GM19238 (cell line): ENCODE data around the gene CTNNA3.
"Not testable (repeated sequence)": the region's sequence is repeated elsewhere in the genome, so short reads cannot be mapped to it uniquely, and the experiment has no call there.

Experiments
- DNase-seq: peaks from one replicate; pipeline ENCODE4 v3.0.0; 2011; ENCODE audit warnings: low spot score; ENCODE audit not compliant: insufficient read length

CTNNA3 gene

DNA sequence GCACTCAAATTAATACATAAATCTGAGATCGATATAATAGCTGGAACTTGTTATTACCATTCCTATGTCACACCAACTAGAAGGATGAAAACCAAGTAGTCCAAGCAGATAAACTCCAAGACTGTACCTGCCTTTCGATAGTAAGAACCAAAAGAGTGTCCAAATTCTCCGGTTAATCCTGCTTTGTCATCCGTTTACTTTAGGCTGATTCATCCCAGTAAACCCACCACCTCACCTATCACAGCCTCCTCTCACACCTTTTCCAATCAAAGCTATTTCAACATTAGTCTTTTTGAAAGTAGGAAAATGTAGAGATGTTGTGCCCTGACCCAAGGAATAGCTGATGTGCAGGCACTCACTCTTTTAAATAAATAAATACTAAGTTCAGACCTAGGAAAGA lies 177.2 kb downstream of the CTNNA3 start:
- no peak for DNase-seq

DNA sequence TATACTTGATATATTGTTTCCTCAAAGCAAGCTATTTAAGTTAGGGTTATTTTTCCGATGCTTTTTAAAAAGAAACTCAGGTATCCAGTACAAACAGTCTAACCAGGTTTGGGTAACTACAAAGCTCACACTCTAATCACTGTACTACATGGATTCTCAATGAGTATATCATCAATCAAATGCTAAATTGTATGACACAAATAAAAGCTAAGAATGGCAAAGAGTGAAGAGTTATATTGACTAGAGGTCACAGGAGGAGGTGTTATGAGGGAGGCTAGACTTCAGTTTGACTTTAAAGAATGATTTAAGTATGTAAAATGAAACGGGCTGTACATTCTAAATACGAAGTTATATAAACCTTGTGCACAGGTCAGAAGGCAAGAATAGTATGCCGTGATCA lies 178.0 kb downstream of the CTNNA3 start:
- no peak for DNase-seq

DNA sequence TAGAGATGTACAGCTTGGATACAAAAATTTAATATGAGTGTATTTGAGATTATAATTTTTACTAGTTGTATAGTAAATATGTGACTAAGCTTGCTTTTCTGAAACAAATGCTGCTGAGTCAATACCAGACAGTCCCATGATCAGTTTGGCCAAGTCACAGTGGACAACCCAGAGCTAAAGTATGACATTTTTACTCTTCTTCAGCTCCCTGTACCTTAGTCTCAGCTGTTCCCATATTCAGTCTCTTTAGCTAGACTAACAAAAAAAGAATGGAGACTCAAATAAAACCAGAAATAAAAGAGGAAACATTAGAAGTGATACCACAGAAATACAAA lies 189.3 kb downstream of the CTNNA3 start:
- no peak for DNase-seq

DNA sequence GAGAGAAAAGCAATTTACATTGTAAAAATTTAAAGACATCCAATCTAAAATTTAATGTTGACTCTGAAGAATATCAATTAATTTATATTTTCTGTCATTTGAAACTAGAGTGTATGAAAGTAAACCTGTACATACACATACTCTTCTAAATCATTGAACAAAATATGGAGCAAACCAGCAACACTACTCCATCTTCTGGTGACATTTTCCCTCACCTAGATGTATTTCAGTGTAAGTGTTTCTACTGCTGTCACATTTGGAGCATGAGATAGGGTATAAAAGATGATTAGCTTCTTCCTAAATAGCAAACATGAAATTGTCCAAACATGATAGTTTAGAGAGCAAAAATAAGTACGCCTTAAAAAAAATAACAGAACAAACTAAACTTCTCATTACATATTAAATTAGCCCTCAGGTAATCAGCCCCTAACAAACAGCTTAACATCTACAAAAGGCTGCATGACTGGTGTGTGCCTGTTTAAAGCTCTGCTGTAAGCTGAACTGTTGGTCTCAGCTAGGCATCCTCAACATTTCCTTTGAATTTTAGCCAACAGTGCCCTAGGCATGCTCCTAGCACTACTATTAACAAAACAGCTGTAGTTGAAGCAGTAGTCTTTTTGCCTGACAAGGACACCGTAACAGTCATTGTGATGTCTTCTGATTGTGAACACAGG lies 189.8 kb downstream of the CTNNA3 start:
- no peak for DNase-seq

DNA sequence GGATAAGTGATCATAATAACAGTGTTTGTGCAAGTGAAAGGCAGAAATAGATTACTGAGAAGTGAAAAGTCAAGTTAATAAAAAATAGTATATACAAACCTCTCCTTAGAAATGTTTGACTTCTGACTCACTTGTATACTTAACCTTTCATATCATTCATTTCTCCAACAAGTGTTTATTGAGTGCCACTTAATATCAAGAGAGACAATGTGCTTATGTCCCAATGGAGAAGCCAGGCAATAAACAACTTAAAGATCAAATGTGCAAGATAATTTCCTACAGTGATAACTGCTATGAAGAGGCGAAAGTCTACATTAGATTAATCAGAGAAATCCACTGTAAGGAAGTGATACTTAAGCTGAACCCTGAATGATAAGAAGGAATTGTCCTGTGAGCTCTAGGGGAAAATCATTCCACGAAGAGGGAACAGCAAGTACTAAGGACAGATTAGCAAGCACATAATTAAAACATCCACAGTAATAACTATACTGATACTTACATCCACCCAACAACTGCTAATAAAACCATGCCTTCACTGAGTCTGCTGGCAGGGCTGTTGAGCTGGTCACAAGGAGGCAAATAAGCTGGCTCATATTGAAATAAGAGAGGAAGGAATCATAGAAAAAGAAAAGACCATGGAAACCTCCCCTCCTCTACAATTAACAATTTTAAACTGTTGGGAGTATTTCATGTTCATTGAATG lies 203.5 kb downstream of the CTNNA3 start:
- DNase-seq: no peak

DNA sequence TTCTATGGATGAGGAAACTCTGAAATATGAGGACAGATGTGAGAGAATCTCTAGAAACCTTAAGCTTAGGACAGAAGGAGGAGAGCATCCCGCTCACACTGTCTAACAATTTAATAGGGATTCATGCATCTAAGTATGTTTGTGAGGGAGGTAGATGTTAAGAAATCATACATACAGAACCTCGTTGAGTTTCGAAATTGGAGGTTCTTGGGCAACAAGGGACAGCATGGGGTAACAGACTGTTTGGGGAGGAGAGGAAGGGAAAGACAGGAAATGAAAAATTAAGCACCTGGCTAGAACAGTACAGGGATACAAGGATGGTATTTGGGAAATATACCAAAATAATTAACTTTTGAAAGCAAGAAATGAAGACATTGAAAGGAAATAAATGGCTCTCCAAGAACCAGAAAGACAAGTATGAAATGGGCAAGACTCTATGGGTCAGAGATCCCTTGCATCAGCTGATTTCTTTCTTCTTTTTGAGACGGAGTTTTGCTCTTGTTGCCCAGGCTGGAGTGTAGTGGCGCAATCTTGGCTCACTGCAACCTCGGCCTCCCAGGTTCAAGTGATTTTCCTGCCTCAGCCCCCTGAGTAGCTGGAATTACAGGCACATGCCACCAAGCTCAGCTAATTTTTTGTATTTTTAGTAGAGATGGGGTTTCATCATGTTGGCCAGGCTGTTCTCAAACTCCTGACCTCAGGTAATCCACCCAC lies 207.9 kb downstream of the CTNNA3 start:
- no peak for DNase-seq

DNA sequence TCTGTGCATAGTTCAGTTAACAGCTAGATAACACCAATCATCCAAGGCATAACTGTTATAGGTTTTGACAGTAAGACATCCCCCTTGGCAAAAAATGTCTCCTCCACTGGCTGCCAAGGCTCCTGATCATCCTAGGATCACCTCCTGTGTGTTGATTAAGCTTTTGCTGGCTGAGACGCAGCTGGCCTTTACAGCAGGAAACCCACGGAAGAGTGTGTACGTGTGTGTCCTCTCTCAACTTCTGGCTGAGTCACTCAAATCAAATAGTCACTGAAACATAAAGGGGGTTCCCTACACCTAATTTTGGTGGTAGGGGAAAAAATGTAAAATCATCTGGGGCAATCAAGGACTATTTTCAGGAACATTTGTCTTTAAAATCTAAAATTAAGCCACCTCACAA lies 208.8 kb downstream of the CTNNA3 start:
- DNase-seq: no peak

DNA sequence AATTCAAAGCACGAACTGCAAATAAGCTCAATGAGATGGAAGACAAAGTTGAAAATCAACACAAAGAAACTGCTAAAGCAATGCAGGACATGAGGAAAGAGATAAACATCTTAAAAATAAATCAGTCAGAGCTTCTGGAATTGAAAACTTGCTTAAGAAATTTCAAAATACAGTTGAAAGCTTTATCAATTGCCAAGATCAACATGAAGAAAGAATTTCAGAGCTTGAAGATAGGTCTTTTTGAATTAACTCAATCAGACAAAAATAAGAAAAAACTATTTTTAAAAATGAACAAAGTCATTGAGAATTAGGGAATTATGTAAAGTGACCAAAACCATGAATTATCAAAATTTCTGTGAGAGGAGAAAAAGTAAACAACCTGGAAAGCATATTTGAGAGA lies 218.1 kb downstream of the CTNNA3 start:
- DNase-seq: no peak

DNA sequence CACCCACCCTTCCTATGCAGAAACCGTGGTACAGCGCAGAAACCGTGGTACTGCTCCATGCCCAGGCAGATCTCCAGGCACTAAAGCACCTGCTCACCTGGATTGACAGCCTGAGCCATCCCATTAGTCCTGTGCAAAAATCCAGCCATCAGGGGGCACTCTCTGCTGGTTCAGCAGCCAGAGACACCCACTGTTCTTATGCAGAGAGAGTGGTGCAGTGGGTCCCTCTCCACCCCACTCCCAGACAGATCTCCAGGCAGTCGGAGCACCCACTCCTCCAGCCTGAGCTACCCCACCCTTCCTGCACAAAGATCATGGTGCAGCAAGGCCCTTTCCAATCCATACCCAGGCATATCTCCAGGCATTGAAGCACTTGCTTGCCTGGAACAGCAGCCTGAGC lies 219.8 kb downstream of the CTNNA3 start:
- DNase-seq: no peak

DNA sequence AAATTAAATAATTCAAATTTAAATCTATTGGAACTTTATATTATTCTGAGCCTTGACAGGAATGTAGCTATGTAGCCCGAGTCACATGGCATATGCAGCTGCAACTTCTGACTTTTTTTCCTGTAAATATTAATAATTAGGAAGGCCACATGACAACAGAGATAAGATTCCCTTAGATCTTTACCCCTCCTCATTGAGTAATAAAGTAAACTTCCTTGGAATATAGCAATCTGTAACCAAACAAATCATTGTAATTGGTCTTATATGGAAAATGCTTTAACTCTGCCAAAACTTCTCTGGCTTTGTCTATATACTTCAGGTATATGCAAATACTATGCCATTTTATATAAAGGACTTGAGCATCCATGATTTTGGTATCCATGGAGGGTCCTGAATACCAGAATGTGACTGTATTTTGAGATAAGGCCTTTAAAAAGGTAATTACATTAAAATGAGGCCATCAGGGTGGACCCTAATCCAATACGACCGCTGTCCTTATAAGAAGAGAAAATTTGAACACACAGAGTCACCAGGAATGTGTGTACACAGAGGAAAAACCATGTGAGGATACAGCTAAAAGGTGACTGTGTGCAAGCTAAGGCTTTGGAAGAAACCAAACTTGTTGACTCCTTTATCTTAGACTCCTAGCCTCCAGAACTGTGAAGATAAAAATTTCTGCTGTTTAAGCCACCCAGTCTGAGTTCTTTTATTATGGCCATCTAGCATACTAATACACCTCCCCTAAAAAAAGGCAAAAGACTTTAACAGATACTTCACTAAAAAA lies 222.0 kb downstream of the CTNNA3 start:
- no peak for DNase-seq

DNA sequence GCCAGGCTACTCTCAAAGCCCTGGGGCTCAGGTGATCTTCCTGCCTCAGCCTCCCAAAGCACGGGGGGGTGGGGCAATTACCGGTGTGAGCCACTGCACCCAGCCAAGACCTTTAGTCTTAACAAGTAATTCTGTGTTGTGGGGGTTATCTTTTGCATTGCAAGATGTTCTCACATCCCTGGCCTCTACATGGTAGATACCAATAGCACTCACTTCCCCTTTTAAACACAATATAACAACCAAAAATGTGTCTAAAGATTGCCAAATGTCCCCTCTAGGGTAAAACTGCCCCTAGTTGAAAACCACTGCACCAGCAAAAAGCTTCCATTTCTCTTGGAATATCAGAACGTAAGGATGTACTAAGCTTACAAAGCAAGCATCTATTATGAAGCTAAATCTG lies 225.0 kb downstream of the CTNNA3 start:
- no peak for DNase-seq

DNA sequence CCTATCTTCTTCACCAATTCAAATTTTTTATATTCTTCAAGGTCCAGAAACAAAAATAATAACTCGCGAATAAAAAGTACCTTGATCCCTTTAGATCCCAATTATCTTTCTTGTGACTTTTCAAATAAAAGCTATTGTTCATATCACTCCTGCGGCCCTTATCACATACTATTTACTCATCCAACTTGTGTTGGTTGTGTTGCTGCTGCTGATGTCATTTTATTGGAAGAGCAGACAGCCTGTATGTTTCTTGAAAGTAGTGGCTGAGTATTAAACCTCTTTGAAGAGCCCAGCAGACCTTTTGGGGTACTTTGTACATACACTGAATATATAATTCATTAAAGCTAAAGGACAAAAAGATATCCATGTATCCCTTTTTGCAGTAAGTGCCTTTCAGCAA lies 231.7 kb downstream of the CTNNA3 start:
- DNase-seq: no peak

DNA sequence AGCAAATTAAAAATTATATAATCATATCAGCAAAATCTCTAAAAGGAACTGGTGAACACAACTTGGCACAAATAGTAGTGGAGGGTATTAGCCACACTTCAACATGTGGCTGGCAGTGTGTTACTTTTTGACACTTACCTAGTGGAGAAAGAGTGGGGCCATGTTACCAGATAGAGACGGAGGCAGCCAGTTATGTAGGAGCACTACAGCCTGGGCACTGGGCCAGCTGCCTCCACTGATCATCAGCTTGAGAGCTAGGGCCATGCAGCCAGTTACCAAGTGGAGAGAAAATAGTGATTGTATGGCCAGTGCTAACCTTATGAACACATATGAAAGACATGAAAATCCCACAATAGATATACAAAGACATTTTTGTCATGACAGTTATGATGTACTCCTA lies 243.1 kb downstream of the CTNNA3 start:
- no peak for DNase-seq

DNA sequence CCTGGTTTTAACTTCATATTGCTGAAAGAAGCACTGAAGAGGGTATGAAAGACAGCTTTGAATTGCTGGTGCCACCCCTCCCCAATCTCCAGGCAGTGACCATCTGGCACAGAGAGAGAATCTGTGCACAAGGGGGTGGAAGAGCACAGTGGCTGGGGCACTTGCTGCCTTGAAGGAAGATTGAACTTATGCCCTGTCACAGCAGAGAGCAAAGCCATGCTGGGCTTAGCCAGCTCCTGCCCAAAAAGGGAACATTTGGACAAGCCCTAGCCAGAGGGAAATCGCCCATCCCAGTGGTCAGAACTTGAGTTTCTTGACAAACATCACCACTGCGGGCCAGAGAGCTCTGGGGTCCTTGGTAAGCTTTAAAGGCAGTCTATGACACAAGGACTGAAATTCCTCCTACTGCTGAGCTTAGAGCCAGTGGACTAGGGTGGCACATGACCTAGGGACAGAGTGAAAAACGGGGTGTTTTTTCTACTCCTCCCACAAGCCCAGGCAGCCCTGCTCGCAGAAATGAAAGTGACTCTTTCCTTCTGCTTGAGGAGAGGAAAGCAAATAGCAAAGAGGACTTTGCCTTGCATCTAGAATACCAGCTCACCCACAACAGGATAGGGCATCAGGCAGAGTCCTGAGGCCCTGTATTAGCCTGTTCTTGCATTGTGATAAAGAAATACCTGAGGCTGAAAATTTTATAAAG lies 257.2 kb downstream of the CTNNA3 start:
- DNase-seq: no peak

DNA sequence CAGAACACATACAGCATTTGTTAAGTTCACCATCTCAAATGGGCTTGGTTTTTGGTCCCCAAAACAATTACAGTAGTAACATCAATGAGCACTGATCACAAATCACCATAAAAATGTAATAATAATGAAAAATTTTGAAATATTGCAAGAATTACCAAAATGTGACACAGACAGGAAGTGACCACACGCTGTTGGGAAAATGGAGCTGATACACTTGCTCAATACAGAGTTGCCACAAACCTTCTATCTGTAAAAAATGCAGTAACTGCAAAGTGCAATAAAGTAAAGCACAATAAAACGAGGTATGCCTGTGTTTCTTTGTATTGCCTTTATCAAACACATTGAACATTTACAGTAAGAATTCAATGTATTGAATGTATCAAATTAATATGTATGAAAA lies 262.7 kb downstream of the CTNNA3 start:
- DNase-seq: no peak

DNA sequence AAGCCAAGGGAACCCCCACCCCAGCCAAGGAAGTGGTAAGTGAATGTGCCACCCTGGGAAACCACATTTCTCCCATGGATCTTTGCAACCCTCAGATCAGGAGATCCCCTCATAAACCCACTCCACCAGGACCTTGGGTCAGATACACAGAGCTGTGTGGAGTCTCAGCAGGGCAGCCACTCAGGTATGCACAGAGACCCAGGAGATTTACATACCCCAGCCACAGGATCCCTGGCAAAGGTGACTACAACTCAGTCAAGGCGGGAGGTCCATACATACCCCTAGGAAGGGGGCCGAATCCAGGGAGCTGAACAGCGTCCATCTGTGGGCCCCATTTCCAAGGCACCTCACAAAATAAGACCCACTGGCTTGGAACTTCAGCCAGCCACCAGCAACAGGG lies 293.4 kb downstream of the CTNNA3 start:
- no peak for DNase-seq

DNA sequence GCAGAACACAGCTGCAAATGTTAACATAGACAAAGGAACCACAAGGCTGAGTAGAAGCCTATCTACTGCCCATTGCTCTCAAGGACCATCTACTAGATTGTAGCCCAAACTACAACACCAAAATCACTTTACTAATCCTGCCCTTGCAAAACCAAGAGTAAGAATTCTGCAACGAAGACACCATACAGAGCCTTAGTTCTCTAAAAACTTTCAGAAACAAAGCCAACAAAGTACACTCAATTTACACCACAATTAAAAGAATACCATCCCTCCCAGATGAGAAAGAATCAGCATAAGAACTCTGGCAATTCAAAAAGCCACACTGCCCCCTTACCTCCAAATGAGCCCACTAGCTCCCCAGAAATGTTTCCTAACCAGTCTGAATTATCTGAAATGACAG lies 294.3 kb downstream of the CTNNA3 start:
- DNase-seq: no peak

DNA sequence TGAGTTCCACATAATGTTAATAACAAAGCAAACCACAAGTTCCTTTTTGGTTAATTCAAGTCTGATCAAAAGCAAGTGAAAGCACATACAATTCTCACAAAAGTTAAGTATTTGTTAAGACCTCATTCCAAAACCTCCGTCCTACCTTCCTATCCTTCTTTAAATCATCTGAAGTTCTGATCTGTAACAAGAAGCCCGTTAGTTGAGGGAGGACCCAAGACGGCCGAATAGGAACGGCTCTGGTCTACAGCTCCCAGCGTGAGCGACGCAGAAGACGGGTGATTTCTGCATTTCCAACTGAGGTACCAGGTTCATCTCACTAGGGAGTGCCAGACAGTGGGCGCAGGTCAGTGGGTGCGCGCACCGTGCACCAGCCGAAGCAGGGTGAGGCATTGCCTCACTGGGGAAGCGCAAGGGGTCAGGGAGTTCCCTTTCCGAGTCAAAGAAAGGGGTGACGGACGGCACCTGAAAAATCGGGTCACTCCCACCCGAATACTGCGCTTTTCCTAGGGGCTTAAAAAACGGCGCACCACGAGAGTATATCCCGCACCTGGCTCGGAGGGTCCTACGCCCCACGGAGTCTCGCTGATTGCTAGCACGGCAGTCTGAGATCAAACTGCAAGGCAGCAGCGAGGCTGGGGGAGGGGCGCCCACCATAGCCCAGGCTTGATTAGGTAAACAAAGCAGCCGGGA lies 309.0 kb downstream of the CTNNA3 start:
- DNase-seq: not testable (repeated sequence)

DNA sequence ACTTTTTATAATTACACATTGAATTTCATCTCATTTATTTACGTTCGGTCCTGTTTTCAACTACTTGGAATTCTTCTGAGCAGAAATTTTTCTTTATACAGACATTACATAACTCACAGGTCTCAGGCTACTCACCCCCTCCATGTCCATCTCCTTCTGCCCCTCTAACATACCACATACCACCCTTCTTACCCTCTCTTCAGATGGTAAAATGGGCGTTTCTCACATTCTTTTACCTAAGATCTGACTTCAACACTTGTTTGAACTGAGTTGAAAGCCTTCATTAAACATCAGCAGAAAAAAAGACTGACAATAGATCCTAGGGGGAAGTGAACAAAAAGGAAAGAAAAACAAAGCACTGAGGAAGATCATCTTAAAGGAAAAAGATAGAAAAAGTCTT lies 309.7 kb downstream of the CTNNA3 start:
- no peak for DNase-seq

DNA sequence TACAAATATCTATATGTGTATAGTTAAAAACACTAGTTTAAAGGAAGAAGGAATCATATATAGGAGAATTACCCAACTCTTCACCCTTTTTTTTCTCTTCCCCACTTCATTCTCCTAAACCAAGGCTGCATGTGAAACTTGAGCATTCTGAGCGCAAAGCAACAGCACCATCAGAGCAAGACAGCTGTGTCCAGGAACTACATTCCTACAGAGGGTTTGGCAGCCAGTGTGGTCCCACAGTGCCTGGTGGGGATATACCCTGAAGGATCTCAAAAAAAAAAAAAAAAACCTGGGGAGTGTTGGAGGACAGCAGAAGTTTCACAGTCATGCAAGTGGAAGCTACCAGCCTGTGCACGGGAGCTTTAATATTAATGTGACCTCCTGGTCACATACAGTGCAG lies 310.4 kb downstream of the CTNNA3 start:
- no peak for DNase-seq

DNA sequence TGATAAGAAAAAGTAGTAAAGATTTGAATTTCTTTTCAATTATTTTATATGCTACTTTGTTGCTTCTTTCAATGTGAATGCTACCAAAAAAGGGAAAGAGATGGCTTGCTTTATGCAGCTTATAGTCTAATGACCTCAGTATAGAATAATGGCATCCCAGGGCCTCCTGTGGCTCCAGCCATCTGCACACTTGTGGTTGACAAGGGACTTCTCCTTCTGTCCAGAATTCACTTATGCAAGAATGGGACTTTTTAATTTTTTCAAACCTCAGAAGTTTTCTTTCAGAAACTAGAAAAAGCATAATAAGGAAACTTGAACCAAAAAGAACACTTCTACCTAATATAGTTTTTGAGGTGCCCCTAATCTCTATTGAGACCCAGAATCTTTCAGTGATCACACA lies 310.9 kb downstream of the CTNNA3 start:
- DNase-seq: no peak
